GM12878 (cell line): ENCODE data around the gene INTS7. TPM values are rescaled to one million over a fixed set of nuclear protein-coding genes. Genes with fewer than 3 reads are reported as not detected.

Experiments used
- ATAC-seq: fragments of 200-7000 bp; cut with Tn5 transposase; 3 replicates; pipeline ENCODE4 v1.9.1; 2020; ENCODE audit warnings: mild to moderate bottlenecking, moderate library complexity
- BruUV-seq: library from RNA; stranded (reverse); fragments of 400-500 nt; replicated peaks from 2 replicates; lab custom pipeline; 2021; lab: Mats Ljungman, UMichigan
- CTCF ChIA-PET: fragments of 300-600 bp; sonication (Branson Sonifier 250); formaldehyde crosslinking; extraction: SDS; loops from one replicate; lab custom pipeline; 2021; ENCODE audit warnings: inconsistent platforms; lab: Yijun Ruan, JAX
- POLR2A ChIA-PET: fragments of 350-600 bp; formaldehyde crosslinking; extraction: SDS; loops from one replicate; lab custom pipeline; 2021; ENCODE audit warnings: inconsistent platforms; lab: Charles Lee
- RAD21 ChIA-PET: fragments of 300-600 bp; sonication (Branson Sonifier 250); formaldehyde crosslinking; loops from one replicate; lab custom pipeline; 2023; ENCODE audit warnings: antibody characterized with exemption; ENCODE audit not compliant: unreplicated experiment; lab: Charles Lee
- SMC1A ChIA-PET: fragments of 300-600 bp; sonication (Branson Sonifier 250); formaldehyde crosslinking; loops from one replicate; lab custom pipeline; 2023; ENCODE audit not compliant: unreplicated experiment, uncharacterized antibody; lab: Charles Lee
- DNase-seq: peaks from one replicate; pipeline ENCODE4 v3.0.0-alpha.2; 2011; ENCODE audit warnings: low read depth, low spot score
- FAIRE-seq: peaks from 3 replicates; lab custom pipeline; 2011; peaks lifted over from hg19 to GRCh38; lab: Jason Lieb, UNC
- H2AFZ ChIP-seq: 2 replicates; pipeline ENCODE4 v1.6.0; 2011; ENCODE audit warnings: low read depth, low read length, control low read depth; ENCODE audit not compliant: control insufficient read depth
- H3K27ac ChIP-seq: 2 replicates; pipeline ENCODE4 v1.5.1; 2011; ENCODE audit warnings: control low read depth; ENCODE audit not compliant: control insufficient read depth, insufficient read depth
- H3K27me3 ChIP-seq, 2 experiments: replicated peaks in 1 of 2; 2 replicates each; pipeline versions ENCODE4 v1.6.0 to v1.6.1; 2011; ENCODE audit warnings: low read length in 1 of 2; ENCODE audit not compliant: control insufficient read depth in 2 of 2, insufficient read depth in 2 of 2
- H3K36me3 ChIP-seq, 2 experiments: 2 replicates each; pipeline ENCODE4 v1.5.1; 2011; ENCODE audit warnings: low read length in 1 of 2; ENCODE audit not compliant: control insufficient read depth in 2 of 2, insufficient read depth in 2 of 2
- H3K4me1 ChIP-seq: 2 replicates; pipeline ENCODE4 v1.6.1; 2011; ENCODE audit warnings: mild to moderate bottlenecking, low read length, moderate library complexity, mixed read lengths; ENCODE audit not compliant: control insufficient read depth, insufficient read depth
- H3K4me2 ChIP-seq: 2 replicates; pipeline ENCODE4 v1.6.0; 2011; ENCODE audit warnings: control low read depth; ENCODE audit not compliant: control insufficient read depth, insufficient read depth
- H3K4me3 ChIP-seq: fragments of 200-600 bp; sonication (generic); 2 replicates; pipeline ENCODE4 v1.5.1; 2016
- H3K79me2 ChIP-seq: 2 replicates; pipeline ENCODE4 v1.6.0; 2011; ENCODE audit warnings: low read length; ENCODE audit not compliant: control insufficient read depth, insufficient read depth
- H3K9ac ChIP-seq: 2 replicates; pipeline ENCODE4 v1.8.0; 2011; ENCODE audit warnings: low read length, control low read depth, mixed read lengths; ENCODE audit not compliant: control insufficient read depth, insufficient read depth
- H3K9me3 ChIP-seq: replicated peaks from 3 replicates; pipeline ENCODE4 v1.5.1; 2011; ENCODE audit warnings: mild to moderate bottlenecking, low read length; ENCODE audit not compliant: control insufficient read depth, insufficient read depth
- H4K20me1 ChIP-seq: 2 replicates; pipeline ENCODE4 v1.6.0; 2011; ENCODE audit not compliant: control insufficient read depth, insufficient read depth
- ETV6 ChIP-seq, 2 experiments: fragments of 450-650 bp in 1 of 2; IDR thresholded peaks in 1 of 2; conservative IDR thresholded peaks in 1 of 2; 2 replicates each; pipeline ENCODE4 v1.6.1; 2014; ENCODE audit warnings: antibody characterized with exemption in 1 of 2, borderline replicate concordance in 1 of 2, low read depth in 1 of 2, mild to moderate bottlenecking in 1 of 2, moderate library complexity in 1 of 2
- GABPA ChIP-seq: IDR thresholded peaks from 2 replicates; pipeline ENCODE4 v1.6.1; 2014; ENCODE audit warnings: antibody characterized with exemption, low read depth, mild to moderate bottlenecking, inconsistent platforms
- MTA2 ChIP-seq: fragments of 450-650 bp; IDR thresholded peaks from 2 replicates; pipeline ENCODE4 v1.6.1; 2016; ENCODE audit warnings: low read depth, mild to moderate bottlenecking, moderate library complexity
- POLR2AphosphoS5 ChIP-seq: IDR thresholded peaks from 2 replicates; pipeline ENCODE4 v1.6.1; 2011; ENCODE audit warnings: mild to moderate bottlenecking, low read length, inconsistent platforms
- ZNF622 ChIP-seq: fragments of 450-650 bp; IDR thresholded peaks from 2 replicates; pipeline ENCODE4 v1.6.1; 2017; ENCODE audit warnings: mild to moderate bottlenecking, inconsistent platforms
- WGBS: methylation state at CpG from one replicate; pipeline ENCODE4 v1.1.6; 2016; ENCODE audit warnings: low lambda C conversion rate; ENCODE audit not compliant: insufficient replicate concordance, insufficient coverage; ENCODE audit errors: missing lambda C conversion rate; 5-methylcytosine and 5-hydroxymethylcytosine counted together
- in situ Hi-C: fragments of 300-500 bp; cut with MboI; formaldehyde crosslinking; loops from 9 replicates; pipeline ENCODE4 v1.14.3; 2018; ENCODE audit warnings: mixed read lengths
- intact Hi-C: fragments of 100-400 bp; cut with micrococcal nuclease; formaldehyde crosslinking; loops from one replicate; pipeline ENCODE4 v1.14.2; 2022; ENCODE audit not compliant: unreplicated experiment
- polyA plus RNA-seq, 11 experiments: library from polyadenylated mRNA; depleted of rRNA in 4 of 11; unstranded in 6 of 11; stranded (reverse) in 5 of 11; fragments of >200 nt; fragmentation: Nextera tagmentation in 4 of 11; fragmentation: Illumina TruSeq in 1 of 11; extraction: Ambion mirVana in 4 of 11; extraction: Trizol in 1 of 11; gene quantifications; 1 replicate in 1 of 11; 2 replicates in 10 of 11; pipeline versions ENCODE4 v1.2.1 to v1.2.3, GENCODE V29; 2011 to 2016; ENCODE audit warnings: inconsistent platforms in 2 of 11, missing spikeins in 2 of 11, low read depth in 1 of 11
- total RNA-seq, 4 experiments: library from RNA; depleted of rRNA in 3 of 4; stranded (reverse); fragments of >200 nt in 3 of 4; fragmentation: Illumina TruSeq in 1 of 4; extraction: Trizol in 1 of 4; gene quantifications; 2 replicates each; pipeline versions ENCODE4 v1.2.1 to v1.2.3, GENCODE V29; 2013 to 2021
- TF ChIP-seq, protein P1 (sequence below): fragments of 450-650 bp; IDR thresholded peaks from 2 replicates; pipeline ENCODE4 v1.6.1; 2014; ENCODE audit warnings: mild to moderate bottlenecking
- TF ChIP-seq, protein P2 (sequence below): IDR thresholded peaks from 2 replicates; pipeline ENCODE4 v1.6.1; 2011; ENCODE audit warnings: borderline replicate concordance, low read depth, mild to moderate bottlenecking, moderate library complexity, low read length; ENCODE audit not compliant: insufficient read depth, poor library complexity, severe bottlenecking
- TF ChIP-seq, protein P3 (sequence below): fragments of 450-650 bp; IDR thresholded peaks from 2 replicates; pipeline ENCODE4 v1.6.1; 2017; ENCODE audit warnings: low read depth, mild to moderate bottlenecking, moderate library complexity
- TF ChIP-seq, protein P4 (sequence below): fragments of 450-650 bp; IDR thresholded peaks from 2 replicates; pipeline ENCODE4 v1.6.1; 2016; ENCODE audit warnings: mild to moderate bottlenecking, moderate library complexity, borderline replicate concordance

Gene INTS7
- total and polyA plus RNA-seq, 10 of the 15 experiments (the other 5 are each of a cell fraction or from before 2014, with no cell fraction given), result 17.1 to 49.1 (median 26.8) TPM

DNA sequence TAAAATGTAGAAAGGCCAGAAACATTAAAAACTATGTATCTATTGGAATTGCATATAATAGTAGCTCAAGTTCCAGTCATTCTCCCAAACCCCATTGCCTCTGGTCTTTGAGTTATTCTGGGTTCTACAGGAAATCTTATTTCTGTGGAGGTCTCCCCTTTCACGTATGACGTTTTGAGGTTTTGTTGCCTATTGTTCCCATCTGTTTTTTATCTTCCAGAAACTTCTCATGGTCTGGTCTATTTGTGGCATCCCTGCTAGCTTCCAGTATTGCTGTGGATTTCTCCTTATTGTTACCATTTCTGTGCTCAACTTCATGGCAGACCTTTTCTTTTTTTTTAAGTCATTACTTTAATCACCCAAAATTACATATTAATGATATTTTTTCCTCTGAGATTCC, 43.5 kb upstream of the INTS7 start:
- RAD21 ChIA-PET, result interaction anchor here (0.8 to 1.4 kb wide), 3 partner anchors 10 to 398 kb away, joined by 3 to 4 read pairs (median 4); no protein-coding TSS in a partner anchor
- DNase-seq, result no peak
- Histone ChIP-seq H3K9ac (no peak overlapping the region), H2AFZ (no peak overlapping the region), H3K4me3 (no peak overlapping the region), H3K27me3 (no peaks in the 10 kb centered on the region), H3K79me2 (no peaks in the 10 kb centered on the region), H3K4me1 (no peaks in the 10 kb centered on the region), H3K9me3 (no peaks in the 10 kb centered on the region), H4K20me1 (no peaks in the 10 kb centered on the region), H3K4me2 (no peak overlapping the region), H3K36me3 (peaks cover 0 to 19% of the 10 kb centered on the region in 2 experiments), H3K27ac (no peak overlapping the region)
- TF ChIP-seq MTA2, result no peak
- TF ChIP-seq ZNF622, result no peak
- TF ChIP-seq, protein P1, sequence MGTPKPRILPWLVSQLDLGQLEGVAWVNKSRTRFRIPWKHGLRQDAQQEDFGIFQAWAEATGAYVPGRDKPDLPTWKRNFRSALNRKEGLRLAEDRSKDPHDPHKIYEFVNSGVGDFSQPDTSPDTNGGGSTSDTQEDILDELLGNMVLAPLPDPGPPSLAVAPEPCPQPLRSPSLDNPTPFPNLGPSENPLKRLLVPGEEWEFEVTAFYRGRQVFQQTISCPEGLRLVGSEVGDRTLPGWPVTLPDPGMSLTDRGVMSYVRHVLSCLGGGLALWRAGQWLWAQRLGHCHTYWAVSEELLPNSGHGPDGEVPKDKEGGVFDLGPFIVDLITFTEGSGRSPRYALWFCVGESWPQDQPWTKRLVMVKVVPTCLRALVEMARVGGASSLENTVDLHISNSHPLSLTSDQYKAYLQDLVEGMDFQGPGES, result no peak
- no peak for TF ChIP-seq GABPA
- TF ChIP-seq, protein P2, sequence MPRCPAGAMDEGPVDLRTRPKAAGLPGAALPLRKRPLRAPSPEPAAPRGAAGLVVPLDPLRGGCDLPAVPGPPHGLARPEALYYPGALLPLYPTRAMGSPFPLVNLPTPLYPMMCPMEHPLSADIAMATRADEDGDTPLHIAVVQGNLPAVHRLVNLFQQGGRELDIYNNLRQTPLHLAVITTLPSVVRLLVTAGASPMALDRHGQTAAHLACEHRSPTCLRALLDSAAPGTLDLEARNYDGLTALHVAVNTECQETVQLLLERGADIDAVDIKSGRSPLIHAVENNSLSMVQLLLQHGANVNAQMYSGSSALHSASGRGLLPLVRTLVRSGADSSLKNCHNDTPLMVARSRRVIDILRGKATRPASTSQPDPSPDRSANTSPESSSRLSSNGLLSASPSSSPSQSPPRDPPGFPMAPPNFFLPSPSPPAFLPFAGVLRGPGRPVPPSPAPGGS, result no peak
- TF ChIP-seq, protein P3, sequence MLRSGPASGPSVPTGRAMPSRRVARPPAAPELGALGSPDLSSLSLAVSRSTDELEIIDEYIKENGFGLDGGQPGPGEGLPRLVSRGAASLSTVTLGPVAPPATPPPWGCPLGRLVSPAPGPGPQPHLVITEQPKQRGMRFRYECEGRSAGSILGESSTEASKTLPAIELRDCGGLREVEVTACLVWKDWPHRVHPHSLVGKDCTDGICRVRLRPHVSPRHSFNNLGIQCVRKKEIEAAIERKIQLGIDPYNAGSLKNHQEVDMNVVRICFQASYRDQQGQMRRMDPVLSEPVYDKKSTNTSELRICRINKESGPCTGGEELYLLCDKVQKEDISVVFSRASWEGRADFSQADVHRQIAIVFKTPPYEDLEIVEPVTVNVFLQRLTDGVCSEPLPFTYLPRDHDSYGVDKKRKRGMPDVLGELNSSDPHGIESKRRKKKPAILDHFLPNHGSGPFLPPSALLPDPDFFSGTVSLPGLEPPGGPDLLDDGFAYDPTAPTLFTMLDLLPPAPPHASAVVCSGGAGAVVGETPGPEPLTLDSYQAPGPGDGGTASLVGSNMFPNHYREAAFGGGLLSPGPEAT, result no peak
- TF ChIP-seq POLR2AphosphoS5, result no peak
- TF ChIP-seq, protein P4, sequence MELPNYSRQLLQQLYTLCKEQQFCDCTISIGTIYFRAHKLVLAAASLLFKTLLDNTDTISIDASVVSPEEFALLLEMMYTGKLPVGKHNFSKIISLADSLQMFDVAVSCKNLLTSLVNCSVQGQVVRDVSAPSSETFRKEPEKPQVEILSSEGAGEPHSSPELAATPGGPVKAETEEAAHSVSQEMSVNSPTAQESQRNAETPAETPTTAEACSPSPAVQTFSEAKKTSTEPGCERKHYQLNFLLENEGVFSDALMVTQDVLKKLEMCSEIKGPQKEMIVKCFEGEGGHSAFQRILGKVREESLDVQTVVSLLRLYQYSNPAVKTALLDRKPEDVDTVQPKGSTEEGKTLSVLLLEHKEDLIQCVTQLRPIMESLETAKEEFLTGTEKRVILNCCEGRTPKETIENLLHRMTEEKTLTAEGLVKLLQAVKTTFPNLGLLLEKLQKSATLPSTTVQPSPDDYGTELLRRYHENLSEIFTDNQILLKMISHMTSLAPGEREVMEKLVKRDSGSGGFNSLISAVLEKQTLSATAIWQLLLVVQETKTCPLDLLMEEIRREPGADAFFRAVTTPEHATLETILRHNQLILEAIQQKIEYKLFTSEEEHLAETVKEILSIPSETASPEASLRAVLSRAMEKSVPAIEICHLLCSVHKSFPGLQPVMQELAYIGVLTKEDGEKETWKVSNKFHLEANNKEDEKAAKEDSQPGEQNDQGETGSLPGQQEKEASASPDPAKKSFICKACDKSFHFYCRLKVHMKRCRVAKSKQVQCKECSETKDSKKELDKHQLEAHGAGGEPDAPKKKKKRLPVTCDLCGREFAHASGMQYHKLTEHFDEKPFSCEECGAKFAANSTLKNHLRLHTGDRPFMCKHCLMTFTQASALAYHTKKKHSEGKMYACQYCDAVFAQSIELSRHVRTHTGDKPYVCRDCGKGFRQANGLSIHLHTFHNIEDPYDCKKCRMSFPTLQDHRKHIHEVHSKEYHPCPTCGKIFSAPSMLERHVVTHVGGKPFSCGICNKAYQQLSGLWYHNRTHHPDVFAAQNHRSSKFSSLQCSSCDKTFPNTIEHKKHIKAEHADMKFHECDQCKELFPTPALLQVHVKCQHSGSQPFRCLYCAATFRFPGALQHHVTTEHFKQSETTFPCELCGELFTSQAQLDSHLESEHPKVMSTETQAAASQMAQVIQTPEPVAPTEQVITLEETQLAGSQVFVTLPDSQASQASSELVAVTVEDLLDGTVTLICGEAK, result no peak
- no peak for TF ChIP-seq ETV6 (conservative IDR thresholded peaks at IDR 0.05 in 1 of 2, IDR thresholded peaks at IDR 0.05 in 1 of 2; ENCODE audit: borderline replicate concordance in 1 of 2, low read depth in 1 of 2)
- CTCF ChIA-PET, result interaction anchor here (1.4 to 5.1 kb wide), 3 partner anchors 8 to 16 kb away, joined by 6 to 36 read pairs (median 13); no protein-coding TSS in a partner anchor
- SMC1A ChIA-PET, result interaction anchor here (1.7 kb wide), 3 partner anchors 8 to 10 kb away, joined by 4 to 8 read pairs (median 7); no protein-coding TSS in a partner anchor
- in situ Hi-C loops, result no loop called here
- no TSS peak for BruUV-seq
- no peak for ATAC-seq
- WGBS, result 100% methylated on average over 2 of the region's 2 CpGs
- FAIRE-seq, result no peak
- POLR2A ChIA-PET, result interaction anchor here (0.6 kb wide), 1 partner anchor 402 kb away, joined by 7 read pairs; no protein-coding TSS in a partner anchor
- intact Hi-C loops, result no loop called here
